ENCODE measurements around the gene MYLK4. TPM values are rescaled to one million over a fixed set of nuclear protein-coding genes. Genes with fewer than 3 reads are reported as not detected.

The MYLK4 gene
- total RNA-seq, 1 donor, result 0.72 TPM

GRCh38 chr6:2663123-2663522, 87.6 kb downstream of the MYLK4 start:
- no peak overlapping the region for H3K4me3 ChIP-seq (ENCODE audit: low read depth, low read length)
- TF ChIP-seq, protein P1, sequence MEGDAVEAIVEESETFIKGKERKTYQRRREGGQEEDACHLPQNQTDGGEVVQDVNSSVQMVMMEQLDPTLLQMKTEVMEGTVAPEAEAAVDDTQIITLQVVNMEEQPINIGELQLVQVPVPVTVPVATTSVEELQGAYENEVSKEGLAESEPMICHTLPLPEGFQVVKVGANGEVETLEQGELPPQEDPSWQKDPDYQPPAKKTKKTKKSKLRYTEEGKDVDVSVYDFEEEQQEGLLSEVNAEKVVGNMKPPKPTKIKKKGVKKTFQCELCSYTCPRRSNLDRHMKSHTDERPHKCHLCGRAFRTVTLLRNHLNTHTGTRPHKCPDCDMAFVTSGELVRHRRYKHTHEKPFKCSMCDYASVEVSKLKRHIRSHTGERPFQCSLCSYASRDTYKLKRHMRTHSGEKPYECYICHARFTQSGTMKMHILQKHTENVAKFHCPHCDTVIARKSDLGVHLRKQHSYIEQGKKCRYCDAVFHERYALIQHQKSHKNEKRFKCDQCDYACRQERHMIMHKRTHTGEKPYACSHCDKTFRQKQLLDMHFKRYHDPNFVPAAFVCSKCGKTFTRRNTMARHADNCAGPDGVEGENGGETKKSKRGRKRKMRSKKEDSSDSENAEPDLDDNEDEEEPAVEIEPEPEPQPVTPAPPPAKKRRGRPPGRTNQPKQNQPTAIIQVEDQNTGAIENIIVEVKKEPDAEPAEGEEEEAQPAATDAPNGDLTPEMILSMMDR (IDR thresholded peaks at IDR 0.05; ENCODE audit: insufficient read depth, low read length), result no peak
- DNase-seq (ENCODE audit: low read depth), result no peak

GRCh38 chr6:2661651-2662050, 89.1 kb downstream of the MYLK4 start:
- DNase-seq (ENCODE audit: low read depth), result no peak
- H3K4me3 ChIP-seq (ENCODE audit: low read depth, low read length), result no peak overlapping the region
- TF ChIP-seq, protein P1 (IDR thresholded peaks at IDR 0.05; ENCODE audit: insufficient read depth, low read length), result no peak

GRCh38 chr6:2659882-2660281, 90.8 kb downstream of the MYLK4 start:
- no peak overlapping the region for H3K4me3 ChIP-seq (ENCODE audit: low read depth, low read length)
- TF ChIP-seq, protein P1 (IDR thresholded peaks at IDR 0.05; ENCODE audit: insufficient read depth, low read length), result no peak
- no peak for DNase-seq (ENCODE audit: low read depth)

DNA sequence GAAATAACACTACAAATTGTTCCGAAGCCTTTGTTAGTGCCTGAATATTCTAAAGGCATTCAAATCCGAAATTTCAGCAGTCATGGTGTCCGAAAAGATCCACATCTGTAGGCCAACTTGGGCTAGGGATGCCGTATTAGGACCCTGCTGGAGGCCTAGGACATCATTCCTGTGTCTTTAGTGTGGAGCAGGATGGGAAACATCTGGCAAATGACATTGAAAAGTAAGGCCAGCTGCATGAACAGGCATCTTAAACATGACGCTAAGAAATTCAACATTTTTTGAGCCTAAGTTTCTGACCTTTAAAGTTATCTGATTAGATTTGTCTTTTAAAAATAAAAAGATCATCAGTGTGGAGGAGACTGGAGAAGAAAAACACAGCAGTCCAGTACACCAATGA, 91.3 kb downstream of the MYLK4 start:
- no peak overlapping the region for H3K4me3 ChIP-seq (ENCODE audit: low read depth, low read length)
- TF ChIP-seq, protein P1 (IDR thresholded peaks at IDR 0.05; ENCODE audit: insufficient read depth, low read length), result no peak
- DNase-seq (ENCODE audit: low read depth), result no peak

- H3K4me3 ChIP-seq (ENCODE audit: low read depth, low read length), result no peak overlapping the region
- TF ChIP-seq, protein P1 (IDR thresholded peaks at IDR 0.05; ENCODE audit: insufficient read depth, low read length), result no peak
- DNase-seq (ENCODE audit: low read depth), result no peak
Measured at GRCh38 chr6:2658788-2659187, 91.9 kb downstream of the MYLK4 start.

GRCh38 chr6:2656460-2657079, 94.2 kb downstream of the MYLK4 start:
- TF ChIP-seq, protein P1 (IDR thresholded peaks at IDR 0.05; ENCODE audit: insufficient read depth, low read length), result no peak
- no peak overlapping the region for H3K4me3 ChIP-seq (ENCODE audit: low read depth, low read length)
- DNase-seq (ENCODE audit: low read depth), result peak; percentile 26

All from fibroblast of the aortic adventitia (primary cell).